K562 (cell line): ENCODE data around the gene RREB1. TPM values are rescaled to one million over a fixed set of nuclear protein-coding genes. Genes with fewer than 3 reads are reported as not detected.

Experiments used
- BRCA1 ChIP-seq, 2 experiments: fragments of 450-650 bp in 1 of 2; sonication (generic) in 1 of 2; formaldehyde crosslinking in 1 of 2; IDR thresholded peaks; 2 replicates each; pipeline versions ENCODE4 v1.5.0 to v1.6.1; 2017 to 2020; ENCODE audit warnings: mild to moderate bottlenecking in 1 of 2, missing genetic modification reagents in 1 of 2
- CHD7 ChIP-seq: fragments of 200-600 bp; sonication (generic); IDR thresholded peaks from one replicate; pipeline ENCODE4 v1.6.1; 2012; ENCODE audit warnings: mild to moderate bottlenecking, low read depth, low read length, inconsistent platforms
- HNRNPK ChIP-seq: fragments of 200-400 bp; formaldehyde crosslinking; IDR thresholded peaks from one replicate; pipeline ENCODE4 v1.6.1; 2018; ENCODE audit warnings: mild to moderate bottlenecking, low read depth, low read length; ENCODE audit not compliant: poor library complexity, severe bottlenecking
- MYBL2 ChIP-seq, 2 experiments: fragments of 450-650 bp in 1 of 2; sonication (generic) in 1 of 2; formaldehyde crosslinking in 1 of 2; IDR thresholded peaks; 2 replicates each; pipeline versions ENCODE4 v1.6.1 to v1.8.1; 2017 to 2022; ENCODE audit warnings: borderline replicate concordance in 1 of 2, inconsistent platforms in 1 of 2, low read depth in 1 of 2, mild to moderate bottlenecking in 1 of 2, missing genetic modification reagents in 1 of 2, moderate library complexity in 1 of 2
- MYNN ChIP-seq, 2 experiments: sonication (generic); formaldehyde crosslinking in 1 of 2; IDR thresholded peaks; 2 replicates each; pipeline versions ENCODE4 v1.5.0 to v1.6.1; 2016 to 2020; ENCODE audit warnings: antibody characterized with exemption in 1 of 2, missing genetic modification reagents in 1 of 2
- POLR2G ChIP-seq: fragments of 200-400 bp; formaldehyde crosslinking; IDR thresholded peaks from 2 replicates; pipeline ENCODE4 v1.6.1; 2017; ENCODE audit warnings: low read depth, mild to moderate bottlenecking, antibody characterized with exemption, low read length, moderate library complexity
- PPARD ChIP-seq: fragments of 250-450 bp; sonication (Bioruptor Pico); IDR thresholded peaks from 2 replicates; pipeline ENCODE4 v1.8.0; 2022; ENCODE audit warnings: inconsistent platforms, mild to moderate bottlenecking, moderate library complexity
- PTRF ChIP-seq: fragments of 450-650 bp; IDR thresholded peaks from 2 replicates; pipeline ENCODE4 v1.6.1; 2016; ENCODE audit warnings: mild to moderate bottlenecking, missing genetic modification characterization, missing compliant biosample characterization
- TRIM24 ChIP-seq, 2 experiments: fragments of 450-650 bp; IDR thresholded peaks; 2 replicates each; pipeline ENCODE4 v1.6.1; 2016
- ZNF133 ChIP-seq: fragments of 250-450 bp; sonication (Bioruptor Pico); IDR thresholded peaks from 2 replicates; pipeline ENCODE4 v1.4.0; 2020; ENCODE audit warnings: mild to moderate bottlenecking
- ZNF316 ChIP-seq: fragments of 450-650 bp; IDR thresholded peaks from 2 replicates; pipeline ENCODE4 v1.6.1; 2016
- ZNF41 ChIP-seq: fragments of 250-450 bp; sonication (Bioruptor Pico); conservative IDR thresholded peaks from 2 replicates; pipeline ENCODE4 v1.4.0; 2020; ENCODE audit warnings: mild to moderate bottlenecking
- ZNF740 ChIP-seq, 3 experiments: fragments of 200-800 bp in 1 of 3; sonication (Bioruptor generic) in 1 of 3; sonication (generic) in 1 of 3; formaldehyde crosslinking in 1 of 3; IDR thresholded peaks; 2 replicates each; pipeline versions ENCODE4 v1.6.1 to v1.8.0; 2016 to 2022; ENCODE audit warnings: mild to moderate bottlenecking in 2 of 3, missing compliant biosample characterization in 2 of 3, missing genetic modification characterization in 2 of 3, missing genetic modification reagents in 1 of 3
- polyA plus RNA-seq, 8 experiments: library from polyadenylated mRNA; depleted of rRNA in 4 of 8; stranded (reverse) in 5 of 8; unstranded in 3 of 8; fragments of >200 nt; fragmentation: Nextera tagmentation in 2 of 8; fragmentation: Illumina TruSeq in 1 of 8; extraction: Ambion mirVana in 2 of 8; extraction: Trizol in 1 of 8; gene quantifications; 2 replicates each; pipeline versions ENCODE4 v1.2.1 to v1.2.3, GENCODE V29; 2011 to 2014; ENCODE audit warnings: inconsistent platforms in 1 of 8, missing spikeins in 1 of 8
- total RNA-seq, 7 experiments: library from RNA; depleted of rRNA in 6 of 7; stranded (reverse); fragments of >200 nt in 6 of 7; fragmentation: Illumina TruSeq in 2 of 7; extraction: Trizol in 2 of 7; gene quantifications; 2 replicates each; pipeline versions ENCODE4 v1.2.1 to v1.2.3, GENCODE V29; 2011 to 2021; ENCODE audit warnings: low replicate concordance in 1 of 7

The RREB1 gene
- total and polyA plus RNA-seq, 9 of the 15 experiments (the other 6 are each of a cell fraction or from before 2014, with no cell fraction given), result 3.3 to 64.2 (median 19.3) TPM

GRCh38 chr6:7119272-7119801 lies 11.6 kb downstream of the RREB1 start (continued):
- TF ChIP-seq ZNF740 (CRISPR knock-in tag; IDR thresholded peaks at IDR 0.05), result peak; percentile 36
- TF ChIP-seq ZNF740 (tag; IDR thresholded peaks at IDR 0.05), result no peak
- TF ChIP-seq MYBL2 (IDR thresholded peaks at IDR 0.05; ENCODE audit: low read depth), result peak; percentile 69
- no peak for TF ChIP-seq MYBL2 (CRISPR knock-in tag; IDR thresholded peaks at IDR 0.05; ENCODE audit: borderline replicate concordance)
- TF ChIP-seq MYNN (IDR thresholded peaks at IDR 0.05), result no peak
- no peak for TF ChIP-seq MYNN (CRISPR knock-in tag; IDR thresholded peaks at IDR 0.05)
- no peak for TF ChIP-seq PPARD
- TF ChIP-seq ZNF316, result 0 out of 2 replicates have a peak, but pooled peaks have one; percentile 32
- no peak for TF ChIP-seq ZNF41 (CRISPR knock-in tag)
- peak; percentile 70 to 79; a peak in 3 of 4 replicates for TF ChIP-seq TRIM24 (IDR thresholded peaks at IDR 0.05)
- TF ChIP-seq CHD7, result no peak
- TF ChIP-seq PTRF, result no peak
- TF ChIP-seq HNRNPK, result no peak
- TF ChIP-seq POLR2G, result no peak
- TF ChIP-seq BRCA1 (IDR thresholded peaks at IDR 0.05), result no peak
- TF ChIP-seq BRCA1 (CRISPR knock-in tag; IDR thresholded peaks at IDR 0.05), result no peak
- no peak for TF ChIP-seq ZNF133 (CRISPR knock-in tag)
